GM23248 (cell line): Measurements from ENCODE around the gene WDPCP. TPM values are rescaled to one million over a fixed set of nuclear protein-coding genes. Genes with fewer than 3 reads are reported as not detected.

ENCODE experiments used
- DNase-seq: peaks from one replicate; pipeline ENCODE4 v3.0.0-alpha.2; 2015
- H2AFZ ChIP-seq: fragments of 200-600 bp; sonication (generic); 2 replicates; pipeline ENCODE4 v1.6.1; 2016; ENCODE audit warnings: antibody characterized with exemption
- H3F3A ChIP-seq: fragments of 200-600 bp; sonication (generic); 2 replicates; pipeline ENCODE4 v1.6.1; 2016; ENCODE audit warnings: mild to moderate bottlenecking, antibody characterized with exemption, mixed run types; ENCODE audit not compliant: insufficient read depth
- H3K27ac ChIP-seq: fragments of 200-600 bp; sonication (generic); 2 replicates; pipeline ENCODE4 v1.5.1; 2016; ENCODE audit warnings: mild to moderate bottlenecking
- H3K27me3 ChIP-seq: fragments of 200-600 bp; sonication (generic); replicated peaks from 2 replicates; pipeline ENCODE4 v1.6.1; 2016; ENCODE audit warnings: mild to moderate bottlenecking; ENCODE audit not compliant: insufficient read depth
- H3K36me3 ChIP-seq: fragments of 200-600 bp; sonication (generic); 2 replicates; pipeline ENCODE4 v1.6.1; 2016; ENCODE audit warnings: low read depth, mild to moderate bottlenecking
- H3K4me1 ChIP-seq: fragments of 200-600 bp; sonication (generic); 2 replicates; pipeline ENCODE4 v1.6.1; 2016; ENCODE audit warnings: mild to moderate bottlenecking; ENCODE audit not compliant: insufficient read depth
- H3K4me2 ChIP-seq: fragments of 200-600 bp; sonication (generic); one replicate; pipeline ENCODE4 v1.6.1; 2016; ENCODE audit warnings: mild to moderate bottlenecking; ENCODE audit not compliant: unreplicated experiment
- H3K4me3 ChIP-seq: fragments of 200-600 bp; sonication (generic); 2 replicates; pipeline ENCODE4 v1.5.1; 2016; ENCODE audit warnings: mild to moderate bottlenecking
- H3K79me2 ChIP-seq: fragments of 200-600 bp; sonication (generic); 2 replicates; pipeline ENCODE4 v1.6.1; 2016; ENCODE audit warnings: mild to moderate bottlenecking; ENCODE audit not compliant: insufficient read depth
- H3K9ac ChIP-seq: fragments of 200-600 bp; sonication (generic); 2 replicates; pipeline ENCODE4 v1.6.1; 2016; ENCODE audit warnings: mild to moderate bottlenecking
- H3K9me2 ChIP-seq: fragments of 200-600 bp; sonication (generic); 2 replicates; pipeline ENCODE4 v1.6.1; 2016; ENCODE audit warnings: mixed run types, mild to moderate bottlenecking, moderate library complexity; ENCODE audit not compliant: insufficient read depth
- H3K9me3 ChIP-seq: fragments of 200-600 bp; sonication (generic); one replicate; pipeline ENCODE4 v1.6.1; 2017; ENCODE audit warnings: low read depth
- H4K20me1 ChIP-seq: fragments of 200-600 bp; sonication (generic); 2 replicates; pipeline ENCODE4 v1.6.0; 2016; ENCODE audit not compliant: insufficient read depth
- EZH2 ChIP-seq: fragments of 200-600 bp; sonication (generic); IDR thresholded peaks from 2 replicates; pipeline ENCODE4 v1.6.1; 2018; ENCODE audit warnings: antibody characterized with exemption, mild to moderate bottlenecking; ENCODE audit not compliant: insufficient read depth, poor library complexity, severe bottlenecking
- EZH2phosphoT487 ChIP-seq: fragments of 200-600 bp; sonication (generic); IDR thresholded peaks from 2 replicates; pipeline ENCODE4 v1.6.1; 2018; ENCODE audit warnings: antibody characterized with exemption, moderate library complexity, mild to moderate bottlenecking, low read depth; ENCODE audit not compliant: insufficient read depth
- WGBS, 2 experiments: methylation state at CpG; one replicate each; pipeline ENCODE4 v1.1.6; 2015 to 2017; ENCODE audit warnings: low lambda C conversion rate in 2 of 2, low coverage in 1 of 2; ENCODE audit errors: missing lambda C conversion rate in 2 of 2; 5-methylcytosine and 5-hydroxymethylcytosine counted together
- in situ Hi-C: fragments of 300-500 bp; cut with MboI; formaldehyde crosslinking; loops from 2 replicates; pipeline ENCODE4 v1.15.0; 2020
- polyA plus RNA-seq: library from polyadenylated mRNA; unstranded; fragments of >200 nt; fragmentation: Nextera tagmentation; extraction: Ambion mirVana; gene quantifications from 2 replicates; pipeline ENCODE4 v1.2.1, GENCODE V29; 2016
- total RNA-seq: library from RNA; depleted of rRNA; stranded (reverse); fragments of >200 nt; shearing (Covaris generic); gene quantifications from 2 replicates; pipeline ENCODE4 v1.2.3, GENCODE V29; 2014

The WDPCP gene
- total and polyA plus RNA-seq, 2 experiments from 2014 or later = 6.0 to 8.1 TPM

DNA sequence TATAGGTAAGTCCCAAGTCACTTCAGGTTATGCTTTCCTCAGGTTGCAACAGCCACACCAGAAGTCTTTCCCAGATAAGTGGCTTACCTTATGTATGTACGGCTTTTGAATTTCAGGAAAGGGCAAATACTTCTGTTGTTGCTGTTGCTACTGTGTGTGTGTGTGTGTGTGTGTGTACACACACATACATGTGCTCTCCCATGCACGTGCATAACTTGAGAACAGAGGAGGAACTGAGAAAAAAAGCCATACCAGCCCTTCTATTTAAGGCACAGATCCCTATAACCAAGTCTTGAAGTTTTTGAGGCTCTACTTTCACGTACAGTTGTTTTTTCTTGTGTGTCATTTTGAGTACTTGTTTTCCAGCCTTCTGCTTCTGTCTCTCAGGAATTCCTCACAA is 62.4 kb downstream of the WDPCP start:
- no peaks in the 10 kb centered on the region for H3K27me3 ChIP-seq
- H3K9me3 ChIP-seq = no peaks in the 10 kb centered on the region
- H3K9me2 ChIP-seq = no peaks in the 10 kb centered on the region
- H4K20me1 ChIP-seq = no peaks in the 10 kb centered on the region
- no peak for DNase-seq
- no peak overlapping the region for H3K27ac ChIP-seq
- no peaks in the 10 kb centered on the region for H3K36me3 ChIP-seq
- H3F3A ChIP-seq = no peaks in the 10 kb centered on the region
- no peak overlapping the region for H2AFZ ChIP-seq
- no peaks in the 10 kb centered on the region for H3K4me1 ChIP-seq
- H3K79me2 ChIP-seq = 0 out of 2 replicates have a peak, but pooled peaks cover 3% of the 10 kb centered on the region
- no peak overlapping the region for H3K9ac ChIP-seq
- no peak overlapping the region for H3K4me3 ChIP-seq
- no peak for TF ChIP-seq EZH2phosphoT487
- TF ChIP-seq EZH2 = no peak
- in situ Hi-C loops = no loop called here
- WGBS, 2 experiments = 62 to 69% methylated on average over 3 of the region's 3 CpGs
- no peak overlapping the region for H3K4me2 ChIP-seq

DNA sequence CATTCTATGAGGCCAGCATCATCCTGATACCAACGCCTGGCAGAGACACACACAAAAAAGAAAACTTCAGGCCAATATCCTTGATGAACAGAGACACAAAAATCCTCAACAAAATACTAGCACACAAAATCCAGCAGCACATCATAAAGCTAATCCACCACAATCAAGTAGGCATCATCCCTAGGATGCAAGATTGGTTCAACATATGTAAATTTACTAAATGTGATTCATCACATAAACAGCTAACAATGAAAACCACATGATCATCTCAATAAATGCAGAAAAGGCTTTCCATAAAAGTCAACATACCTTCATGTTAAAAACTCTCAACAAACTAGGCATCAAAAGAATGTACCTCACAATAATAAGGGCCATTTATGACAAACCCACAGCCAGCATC is 65.3 kb downstream of the WDPCP start:
- Histone ChIP-seq H3K9me3 (no peaks in the 10 kb centered on the region), H3F3A (no peaks in the 10 kb centered on the region), H3K27me3 (no peaks in the 10 kb centered on the region), H3K9me2 (no peaks in the 10 kb centered on the region), H3K36me3 (no peaks in the 10 kb centered on the region), H3K4me1 (no peaks in the 10 kb centered on the region), H3K27ac (no peak overlapping the region), H3K79me2 (0 out of 2 replicates have a peak, but pooled peaks cover 10% of the 10 kb centered on the region), H2AFZ (no peak overlapping the region), H3K9ac (no peak overlapping the region), H3K4me2 (no peak overlapping the region), H4K20me1 (no peaks in the 10 kb centered on the region), H3K4me3 (no peak overlapping the region)
- in situ Hi-C loops = no loop called here
- DNase-seq = no peak
- TF ChIP-seq EZH2phosphoT487 (no peak), EZH2 (no peak)
- 61 to 72% methylated on average over 1 of the region's 1 CpG for WGBS, 2 experiments

DNA sequence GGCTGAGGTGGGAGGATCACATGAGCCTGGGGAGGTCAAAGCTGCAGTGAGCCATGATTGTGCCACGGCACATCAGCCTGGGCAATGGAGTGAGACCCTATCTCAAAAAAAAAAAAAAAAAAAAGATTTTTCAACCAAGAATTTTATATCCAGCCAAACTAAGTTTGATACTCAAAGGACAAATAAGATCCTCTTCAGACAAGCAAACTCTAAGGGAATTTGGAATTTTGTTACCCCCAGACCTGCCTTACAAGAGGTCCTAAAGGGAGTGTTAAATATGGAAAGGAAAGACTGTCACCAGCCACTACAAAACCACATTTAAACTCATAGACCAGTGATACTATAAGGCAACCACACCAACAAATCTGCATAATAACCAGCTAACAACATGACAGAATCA is 67.5 kb downstream of the WDPCP start:
- TF ChIP-seq EZH2phosphoT487 (no peak), EZH2 (no peak)
- Histone ChIP-seq H3K4me3 (no peak overlapping the region), H3K36me3 (no peaks in the 10 kb centered on the region), H3K27ac (no peak overlapping the region), H3K4me1 (no peaks in the 10 kb centered on the region), H2AFZ (no peak overlapping the region), H3K9ac (no peak overlapping the region), H3K79me2 (0 out of 2 replicates have a peak, but pooled peaks cover 10% of the 10 kb centered on the region), H3K9me2 (no peaks in the 10 kb centered on the region), H3K9me3 (no peaks in the 10 kb centered on the region), H3F3A (no peaks in the 10 kb centered on the region), H3K4me2 (no peak overlapping the region), H4K20me1 (no peaks in the 10 kb centered on the region), H3K27me3 (no peaks in the 10 kb centered on the region)
- in situ Hi-C loops = no loop called here
- 17 to 33% methylated on average over 1 of the region's 1 CpG for WGBS, 2 experiments
- no peak for DNase-seq

DNA sequence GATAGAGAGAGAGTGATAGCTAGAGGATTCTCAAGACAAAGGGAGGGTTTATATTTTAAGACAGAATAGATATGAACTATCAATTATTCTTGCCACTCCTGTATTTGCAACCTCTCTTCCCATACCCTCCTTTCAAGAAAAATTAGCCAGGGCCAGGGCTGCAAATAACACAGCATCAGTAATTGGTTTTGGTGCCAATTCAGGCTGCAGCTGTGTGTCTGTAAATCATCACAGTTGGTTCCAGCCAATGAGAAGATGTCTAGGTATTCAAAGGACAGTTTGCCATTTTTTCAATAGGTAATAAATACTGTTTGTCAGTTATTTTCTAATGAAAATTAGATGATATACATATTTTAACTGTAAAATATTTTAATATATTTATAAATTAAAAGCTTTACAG is 73.5 kb downstream of the WDPCP start:
- H3K9me2 ChIP-seq = no peaks in the 10 kb centered on the region
- no peak overlapping the region for H3K27ac ChIP-seq
- DNase-seq = no peak
- H3K27me3 ChIP-seq = no peaks in the 10 kb centered on the region
- H3K4me3 ChIP-seq = no peak overlapping the region
- in situ Hi-C loops = no loop called here
- no peak overlapping the region for H2AFZ ChIP-seq
- H3F3A ChIP-seq = no peaks in the 10 kb centered on the region
- no peak for TF ChIP-seq EZH2
- no peak for TF ChIP-seq EZH2phosphoT487
- no peaks in the 10 kb centered on the region for H3K36me3 ChIP-seq
- H3K9ac ChIP-seq = no peak overlapping the region
- no peaks in the 10 kb centered on the region for H4K20me1 ChIP-seq
- no peaks in the 10 kb centered on the region for H3K4me1 ChIP-seq
- no peak overlapping the region for H3K4me2 ChIP-seq
- no peaks in the 10 kb centered on the region for H3K9me3 ChIP-seq
- H3K79me2 ChIP-seq = no peaks in the 10 kb centered on the region; the same call in 1 of the 2 replicates

DNA sequence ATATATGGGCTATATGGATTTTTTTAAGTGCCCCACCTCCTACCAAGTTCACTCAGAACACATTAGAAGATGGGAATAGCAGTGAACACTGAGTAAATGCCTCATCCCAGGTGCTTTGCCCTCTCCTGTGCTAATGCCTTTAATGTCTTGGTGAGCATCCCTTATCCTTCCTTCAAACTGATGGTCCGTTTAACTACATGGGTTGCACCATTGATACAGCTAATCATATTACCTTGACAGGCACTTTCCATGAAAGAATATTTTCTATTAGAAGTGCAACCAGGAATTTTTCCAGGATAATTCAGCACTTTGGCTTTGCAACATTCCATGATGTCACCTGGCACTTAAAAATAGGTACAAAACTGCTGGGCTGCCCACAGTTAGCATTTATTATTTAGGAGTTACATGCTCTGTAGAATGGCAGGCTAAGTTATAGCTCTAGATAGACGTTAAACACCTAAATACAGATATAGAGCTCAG is 74.0 kb downstream of the WDPCP start:
- no peak overlapping the region for H3K4me2 ChIP-seq
- WGBS, 2 experiments = 83 to 85% methylated on average over 2 of the region's 2 CpGs
- no peaks in the 10 kb centered on the region for H3F3A ChIP-seq
- in situ Hi-C loops = no loop called here
- no peaks in the 10 kb centered on the region for H4K20me1 ChIP-seq
- H3K9me3 ChIP-seq = no peaks in the 10 kb centered on the region
- H3K79me2 ChIP-seq = no peaks in the 10 kb centered on the region; the same call in 1 of the 2 replicates
- no peak overlapping the region for H2AFZ ChIP-seq
- no peaks in the 10 kb centered on the region for H3K9me2 ChIP-seq
- H3K27ac ChIP-seq = no peak overlapping the region
- no peaks in the 10 kb centered on the region for H3K4me1 ChIP-seq
- no peak overlapping the region for H3K9ac ChIP-seq
- DNase-seq = no peak
- no peaks in the 10 kb centered on the region for H3K36me3 ChIP-seq
- TF ChIP-seq EZH2 = no peak
- TF ChIP-seq EZH2phosphoT487 = no peak
- no peak overlapping the region for H3K4me3 ChIP-seq
- no peaks in the 10 kb centered on the region for H3K27me3 ChIP-seq
